Stimulated activated CD4-positive, alpha-beta T cell treated with anti-CD3 and anti-CD28 coated beads, Interleukin-1b, Interleukin-23, amount 100 ng/mL, for 24 hours (primary cell): ENCODE results near the gene NCBP2.
A peak's percentile ranks its signal among the peaks of the same experiment; 100 is the strongest.

Source experiments
- DNase-seq, 4 experiments: peaks; one replicate each; pipeline ENCODE4 v3.0.0-alpha.2; 2020; ENCODE audit warnings: low read depth in 4 of 4, low spot score in 1 of 4

Gene NCBP2

DNA sequence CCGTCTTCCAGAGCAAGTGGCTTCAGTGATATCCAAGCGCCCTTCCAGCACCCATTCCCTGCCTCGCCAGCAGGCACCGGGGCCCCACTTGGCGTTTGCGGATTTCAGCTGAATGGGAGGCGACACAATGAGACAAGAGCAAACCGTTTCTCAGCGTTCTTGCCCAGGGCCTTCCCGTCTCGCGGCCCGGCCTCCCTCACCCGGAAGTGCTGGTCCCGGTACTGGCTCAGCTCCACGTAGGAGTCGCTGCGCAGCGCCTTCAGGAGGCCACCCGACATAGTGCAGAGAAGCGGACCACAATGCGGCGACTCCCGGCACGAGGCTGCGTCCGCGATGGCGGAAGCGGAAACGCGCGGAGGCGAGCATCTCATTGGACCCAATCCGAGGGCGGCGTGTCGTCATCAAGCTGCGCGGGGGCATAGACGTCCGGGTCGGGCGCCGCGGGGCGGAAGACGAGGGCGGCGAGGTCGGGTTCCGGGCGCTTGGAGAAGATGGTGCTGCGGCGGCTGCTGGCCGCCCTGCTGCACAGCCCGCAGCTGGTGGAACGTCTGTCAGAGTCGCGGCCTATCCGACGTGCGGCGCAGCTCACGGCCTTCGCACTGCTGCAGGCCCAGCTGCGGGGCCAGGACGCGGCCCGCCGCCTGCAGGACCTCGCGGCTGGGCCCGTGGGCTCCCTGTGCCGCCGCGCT lies at the start of gene NCBP2:
Gene NCBP2, minus strand, starts transcription at position 303 of the 689 bp plus-strand sequence. Its CDS starts 25 bp downstream, at position 278.
- DNase-seq = peak; percentile 100

DNA sequence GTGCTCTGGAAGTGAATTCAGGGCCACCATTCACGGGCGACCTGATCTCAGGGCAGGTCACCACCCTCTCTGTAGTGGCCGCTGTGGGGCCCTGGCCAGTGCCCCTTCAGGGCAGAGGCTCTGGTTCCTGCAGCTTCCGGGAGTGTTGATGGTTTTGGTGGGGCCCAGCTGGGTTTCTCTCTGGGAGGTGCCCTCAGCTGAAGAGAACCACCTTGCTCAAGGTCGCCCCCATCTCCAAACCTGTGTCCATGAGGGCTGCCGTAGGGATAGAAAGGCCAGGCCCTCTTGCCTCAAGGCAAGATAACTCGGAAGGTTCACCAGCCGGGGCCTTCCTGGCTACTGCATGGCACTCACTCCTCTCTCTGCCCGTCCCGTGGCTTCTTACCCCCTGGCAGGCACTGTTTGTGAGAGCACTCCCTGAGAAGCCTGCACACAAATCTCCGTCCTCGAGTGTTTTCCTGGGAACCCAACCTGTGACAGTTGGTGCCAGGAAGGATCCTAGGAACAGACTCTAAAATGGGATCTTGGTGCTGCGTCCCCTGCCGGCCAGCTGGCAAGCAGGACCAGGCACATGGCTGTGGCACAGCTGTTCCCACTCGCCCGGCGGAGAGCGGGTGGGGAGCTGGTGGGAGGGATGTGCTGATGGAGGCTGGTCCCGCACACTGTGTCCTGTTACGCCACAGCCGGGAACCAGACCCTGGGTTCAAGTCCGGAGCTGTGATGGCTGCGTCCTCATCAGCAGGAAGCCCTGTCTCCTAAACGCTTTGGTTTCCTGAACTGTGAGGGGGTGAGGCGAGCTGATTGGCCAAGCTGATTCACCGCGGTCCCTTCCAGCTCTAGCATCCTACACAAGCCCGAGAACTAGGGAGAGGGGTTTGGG lies 49.5 kb upstream of the NCBP2 start:
- no peak for DNase-seq

DNA sequence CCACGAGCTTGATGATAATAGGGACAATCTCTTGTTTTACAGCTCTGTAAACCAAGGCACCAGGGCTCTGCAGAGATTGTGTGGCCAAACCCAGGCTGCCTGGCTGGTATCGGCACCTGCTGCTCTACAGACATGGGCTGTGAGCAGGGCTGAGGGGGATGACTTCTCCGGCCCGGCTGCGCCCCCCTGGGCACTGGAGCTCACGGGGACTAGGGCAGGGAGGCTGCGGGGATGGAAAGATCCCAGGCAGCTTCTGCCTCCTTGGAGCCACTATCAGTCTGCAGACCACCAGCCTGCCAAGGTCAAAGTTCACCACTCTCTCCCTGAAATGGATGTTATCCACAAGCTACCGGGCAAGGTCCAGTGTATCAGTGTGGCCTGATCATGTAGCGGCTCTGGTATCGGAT lies 48.3 kb upstream of the NCBP2 start:
- no peak for DNase-seq

DNA sequence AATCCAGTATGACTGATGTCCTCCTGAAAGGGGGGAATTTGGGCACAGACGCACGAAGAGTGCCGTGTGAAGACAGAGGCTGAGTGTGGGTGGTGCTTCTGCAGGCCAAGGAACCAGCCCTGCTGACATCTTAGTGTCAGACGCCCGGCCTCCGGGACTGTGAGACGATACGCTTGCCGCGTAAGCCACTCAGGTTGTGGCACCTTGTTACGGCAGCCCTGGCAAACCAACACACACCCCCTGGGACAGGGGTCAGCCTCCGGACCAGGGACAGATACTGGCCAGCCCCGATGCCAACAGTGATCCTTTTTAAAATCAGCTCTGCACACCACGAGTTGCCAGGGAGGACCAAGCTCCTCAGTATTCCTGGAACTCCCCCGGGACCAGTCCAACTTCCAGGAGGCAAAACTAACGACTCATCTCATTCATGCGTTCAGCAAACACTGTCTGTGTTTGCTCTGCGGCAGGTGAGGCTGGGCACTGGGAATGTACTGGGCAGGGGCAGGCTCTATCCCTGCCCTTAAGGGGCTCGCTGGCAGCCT lies 47.5 kb upstream of the NCBP2 start:
- no peak for DNase-seq

DNA sequence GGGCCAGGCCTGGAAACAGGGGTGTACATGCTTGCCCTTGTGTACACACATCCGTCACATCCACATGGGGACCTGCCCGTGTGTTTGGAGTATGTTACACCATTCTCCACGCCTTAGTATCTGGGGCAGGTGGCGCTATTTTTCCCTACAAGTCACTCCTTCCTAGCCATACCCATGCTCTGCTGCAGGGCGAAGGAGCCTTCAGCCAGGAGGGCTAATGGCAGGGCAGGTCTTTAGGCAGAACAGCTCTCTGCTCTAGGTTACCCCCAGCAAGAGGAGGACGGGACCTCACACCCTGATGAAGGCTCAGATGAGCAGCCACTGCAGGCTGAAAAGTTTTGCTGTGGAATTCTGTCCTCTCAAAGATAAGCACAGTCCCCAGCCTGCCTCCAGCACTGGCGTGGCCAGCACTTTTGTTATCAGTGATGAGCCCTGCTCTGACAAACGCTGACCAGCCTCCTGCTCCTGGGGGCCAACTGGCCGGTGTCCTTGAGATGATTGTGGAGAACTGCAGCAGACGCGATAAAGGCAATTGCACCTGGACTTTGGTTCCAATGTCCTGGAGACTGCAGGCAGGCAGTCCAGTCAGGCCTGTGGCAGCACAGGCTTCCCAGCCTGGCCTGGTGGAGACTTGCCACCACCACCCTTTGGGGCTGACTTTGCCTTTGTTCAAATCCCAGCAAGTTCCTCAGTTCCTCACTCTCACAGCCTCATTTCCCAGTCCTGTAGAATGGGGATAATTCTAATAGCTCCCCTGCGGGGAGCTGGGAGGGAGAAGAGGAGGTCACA lies 46.1 kb upstream of the NCBP2 start:
- no peak for DNase-seq

DNA sequence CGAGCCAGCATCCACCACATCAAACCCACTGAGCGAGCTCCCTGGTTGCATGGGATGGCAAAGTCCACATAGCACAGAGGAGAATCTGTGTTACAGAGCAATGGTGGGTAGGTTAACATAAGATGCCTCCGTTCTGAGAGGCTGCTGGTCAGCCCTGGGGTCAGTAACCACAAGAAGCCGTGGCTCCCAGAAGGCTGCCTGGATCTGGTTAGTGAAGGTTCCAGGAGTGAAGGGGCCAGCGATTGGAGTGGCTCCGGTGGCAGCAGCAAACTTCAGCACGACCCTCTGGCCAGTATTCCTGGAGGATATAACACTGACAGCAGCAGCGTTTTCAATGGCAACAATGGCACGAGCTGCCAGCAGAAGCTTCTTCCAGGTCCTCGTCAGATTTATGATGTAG lies 44.7 kb upstream of the NCBP2 start:
- no peak for DNase-seq

DNA sequence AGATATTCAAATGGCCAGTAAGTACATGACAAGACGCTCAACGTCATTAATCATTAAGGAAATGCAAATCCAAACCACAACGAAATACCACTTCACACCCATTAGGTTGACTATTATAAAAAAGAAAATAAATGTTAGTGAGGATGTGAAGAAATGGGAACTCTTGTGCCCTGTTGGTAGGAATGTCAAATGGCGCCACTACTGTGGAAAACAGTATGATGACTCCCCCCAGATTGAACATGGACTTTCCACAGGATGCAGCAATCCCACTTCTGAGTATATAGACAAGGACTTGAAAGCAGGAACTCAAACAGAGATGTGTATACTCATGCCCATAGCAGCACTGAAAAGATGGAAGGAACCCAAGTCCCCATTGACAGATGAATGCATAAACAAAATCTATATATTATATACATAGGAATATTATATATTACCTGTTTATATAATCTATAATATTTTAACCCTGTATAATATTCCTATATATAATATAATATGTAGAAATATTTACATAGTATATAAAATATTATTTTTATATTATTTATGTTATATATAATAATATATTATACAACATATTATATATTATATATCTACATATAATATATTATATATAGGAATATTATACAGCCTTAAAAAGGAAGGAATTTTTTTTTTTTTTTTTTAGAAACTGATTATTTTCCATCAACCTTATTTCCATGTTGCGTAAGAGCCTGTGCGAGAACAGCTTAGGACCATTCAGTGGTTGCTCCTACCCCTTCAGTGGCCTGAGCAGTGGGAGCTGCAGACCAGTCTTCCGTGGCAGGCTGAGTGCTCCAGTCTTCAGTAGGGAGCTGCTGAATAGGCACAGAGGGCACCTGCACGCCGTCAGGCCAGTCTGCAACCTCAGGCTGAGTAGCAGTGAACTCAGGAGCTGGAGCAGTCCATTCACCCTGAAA lies 43.9 kb upstream of the NCBP2 start:
- DNase-seq = no peak

DNA sequence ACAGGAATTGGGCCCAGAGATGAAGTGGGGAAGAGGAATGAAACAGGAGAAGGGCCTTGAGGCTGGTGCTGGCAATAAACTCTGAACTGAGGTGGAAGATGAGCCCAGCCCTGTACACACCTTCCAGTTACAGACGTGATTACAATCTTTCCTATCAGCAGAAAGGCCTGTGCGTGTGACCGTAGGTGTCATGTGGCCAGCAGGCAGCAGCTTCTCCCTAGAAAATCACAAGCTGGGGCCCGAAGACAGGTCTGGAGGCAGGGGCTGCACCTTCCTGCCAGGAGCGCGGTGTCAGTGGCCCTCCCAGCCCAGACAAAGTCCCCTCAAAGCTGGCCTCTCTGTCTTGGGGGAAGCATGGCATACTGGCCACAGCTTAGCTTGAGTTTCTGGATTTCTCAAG lies 43.0 kb upstream of the NCBP2 start:
- DNase-seq = no peak

DNA sequence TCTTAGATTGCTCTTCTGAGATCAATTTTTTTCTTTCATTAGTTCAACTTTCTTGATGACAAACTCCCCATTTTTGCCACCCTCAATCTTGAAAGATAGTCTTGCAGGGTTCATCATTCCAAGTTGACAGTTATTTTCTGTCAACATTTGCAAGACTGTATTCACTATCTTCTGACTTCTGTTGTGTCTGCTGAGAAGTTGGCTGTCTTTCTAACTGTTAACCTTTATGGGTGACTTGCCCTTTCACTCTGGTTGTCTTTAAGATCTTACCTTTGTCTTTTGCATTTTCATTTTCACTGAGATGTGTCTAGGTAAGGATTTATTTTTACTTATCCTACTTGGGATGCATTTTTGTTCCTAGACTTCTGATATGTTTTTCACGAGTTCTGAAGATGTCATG lies 40.9 kb upstream of the NCBP2 start:
- DNase-seq = no peak

DNA sequence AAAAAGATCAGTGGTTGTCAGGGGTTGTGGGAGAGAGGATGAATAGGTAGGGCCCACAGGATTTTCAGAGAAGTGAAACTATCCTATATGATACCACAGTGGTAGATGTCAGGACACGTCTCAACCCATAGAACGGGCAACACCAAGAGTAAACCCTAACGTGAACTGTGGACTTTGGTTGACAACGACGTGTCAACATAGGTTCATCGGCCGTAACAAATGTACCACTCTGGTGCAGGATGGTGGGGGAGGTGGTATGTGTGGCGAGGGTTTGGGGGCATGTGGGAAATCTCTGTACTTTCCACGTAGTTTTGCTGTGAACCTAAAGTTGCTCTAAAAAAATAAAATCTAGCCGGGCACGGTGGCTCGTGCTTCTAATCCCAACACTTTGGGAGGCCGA lies 39.3 kb upstream of the NCBP2 start:
- DNase-seq = no peak

DNA sequence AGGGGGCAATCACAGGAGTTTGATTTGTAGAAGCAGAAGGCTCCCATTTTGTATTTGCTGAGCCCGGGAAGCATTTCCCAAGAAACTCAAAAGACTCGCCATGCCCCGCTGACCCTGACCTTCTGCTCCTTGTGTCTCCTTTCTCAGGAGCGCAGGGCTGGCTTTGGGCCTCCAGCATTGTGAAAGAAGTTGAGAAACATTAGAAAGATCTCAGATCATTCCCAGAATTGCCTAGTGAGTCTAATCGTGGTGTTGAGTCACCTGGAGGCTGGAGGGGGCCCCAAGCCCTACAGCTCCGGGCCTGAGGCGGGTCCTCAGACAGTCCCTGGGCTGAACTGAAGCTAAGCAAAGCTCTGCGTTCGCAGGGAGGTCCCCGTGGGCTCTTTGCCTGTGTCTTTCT lies 37.2 kb upstream of the NCBP2 start:
- no peak for DNase-seq

DNA sequence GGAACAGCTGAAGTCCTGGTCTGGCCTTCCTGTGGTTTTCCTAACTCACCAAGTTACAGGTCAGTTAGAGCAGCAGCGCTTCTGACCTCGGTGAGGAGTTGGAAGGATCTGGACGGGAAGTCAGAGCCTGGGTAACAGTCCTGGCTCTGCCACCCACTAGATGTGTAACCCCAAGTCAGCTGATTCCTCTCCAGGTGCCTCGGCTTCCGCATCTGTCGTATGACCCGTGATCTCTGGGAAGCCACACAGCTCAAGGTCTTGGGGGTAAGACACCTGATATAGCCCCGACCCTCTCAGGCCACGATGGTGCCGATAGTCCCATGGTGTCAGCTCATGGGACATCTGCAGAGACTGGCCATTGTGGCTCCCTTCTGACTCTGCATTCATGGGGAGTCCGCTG lies 34.6 kb upstream of the NCBP2 start:
- DNase-seq = no peak

DNA sequence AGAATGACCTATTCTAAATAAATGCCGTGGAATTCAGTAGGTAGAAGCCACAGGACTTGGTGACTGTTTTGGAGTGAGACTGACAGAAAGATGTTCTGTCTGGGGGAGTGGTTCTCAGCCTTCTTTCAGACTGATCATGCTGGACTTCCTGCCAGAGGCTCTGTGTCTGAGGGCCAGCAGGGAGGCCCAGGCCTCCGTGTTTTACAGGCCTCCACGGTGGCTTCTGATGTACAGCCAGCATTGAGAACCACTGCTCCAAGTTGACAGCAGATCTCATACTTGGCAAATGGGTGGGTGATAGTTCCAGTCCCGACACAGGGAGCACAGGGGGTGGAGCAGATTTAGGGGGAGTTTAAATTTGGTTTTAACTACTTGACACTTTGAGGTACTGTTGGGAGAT lies 33.0 kb upstream of the NCBP2 start:
- no peak for DNase-seq

DNA sequence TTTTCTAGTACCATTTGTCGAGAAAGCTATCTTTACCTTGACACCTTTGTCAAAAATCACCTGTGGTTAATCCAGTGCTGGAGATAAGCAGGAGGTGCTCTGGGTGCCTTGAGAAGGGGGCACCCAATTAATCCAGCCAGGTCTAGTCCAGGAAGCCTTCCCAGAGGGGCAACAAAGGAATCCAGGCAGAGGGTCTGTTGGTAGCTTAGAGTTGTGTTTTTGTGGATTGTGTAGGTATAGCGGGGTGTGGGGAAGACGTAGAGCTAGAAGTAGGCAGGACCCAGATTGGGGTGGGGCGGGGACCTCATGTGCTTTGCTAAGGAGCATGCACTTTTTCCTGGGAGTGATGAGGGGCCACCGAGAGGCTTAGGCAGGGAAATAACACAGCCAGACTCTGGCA lies 32.3 kb upstream of the NCBP2 start:
- no peak for DNase-seq

DNA sequence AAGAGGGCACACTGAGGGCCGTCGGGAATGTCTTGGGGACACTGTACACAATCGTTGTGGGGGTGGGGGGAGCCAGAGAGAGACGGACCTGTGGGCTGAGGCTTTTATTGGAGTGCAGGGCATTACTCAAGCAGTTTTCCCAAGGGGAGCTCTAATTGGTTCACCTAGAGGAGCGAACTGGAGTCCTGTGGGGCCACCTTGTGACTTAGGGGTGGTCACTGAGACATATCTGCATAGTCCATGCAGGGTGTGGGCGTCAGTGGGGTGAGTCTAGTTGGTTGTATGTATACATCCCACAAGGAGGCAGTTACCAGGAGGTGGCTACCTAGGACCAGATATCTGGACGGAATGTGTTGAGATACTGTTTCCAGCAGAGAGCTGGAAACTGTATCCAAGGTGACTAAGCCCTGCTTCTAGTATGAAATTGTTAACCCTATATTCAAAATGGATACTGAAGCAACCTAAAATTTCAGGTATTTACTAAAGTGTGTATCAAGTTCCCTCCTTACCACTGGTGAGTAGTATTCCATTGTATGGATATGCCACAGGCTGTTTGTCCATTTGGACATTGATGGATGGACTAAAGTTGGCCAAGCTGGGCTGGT lies 28.9 kb upstream of the NCBP2 start:
- DNase-seq = no peak

DNA sequence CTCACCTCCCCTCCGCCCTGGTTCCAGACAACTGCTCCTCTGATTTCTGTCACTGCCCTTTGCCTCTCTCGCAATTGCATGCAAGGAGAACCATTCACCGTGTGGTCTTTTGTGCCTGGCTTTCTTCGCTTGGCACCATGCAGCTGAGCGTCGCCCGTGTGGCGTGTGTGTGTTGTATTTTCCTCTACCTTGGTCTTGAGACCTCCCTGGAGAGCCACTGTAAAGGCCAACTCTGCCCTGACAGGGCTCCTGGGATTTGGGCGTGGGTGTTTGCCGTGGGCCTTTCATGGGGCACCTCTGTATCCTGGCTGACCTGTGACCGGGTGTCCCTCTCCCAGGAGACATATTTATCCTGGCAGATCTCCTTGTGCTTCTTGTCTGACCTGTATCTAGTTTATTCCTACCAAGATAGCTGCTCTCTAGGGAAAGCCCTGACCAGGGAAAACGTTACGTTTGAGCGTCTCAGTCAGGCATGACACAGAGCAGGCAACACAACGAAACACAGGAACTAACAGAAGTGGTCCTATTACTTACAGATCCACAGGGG lies 28.3 kb upstream of the NCBP2 start:
- no peak for DNase-seq

DNA sequence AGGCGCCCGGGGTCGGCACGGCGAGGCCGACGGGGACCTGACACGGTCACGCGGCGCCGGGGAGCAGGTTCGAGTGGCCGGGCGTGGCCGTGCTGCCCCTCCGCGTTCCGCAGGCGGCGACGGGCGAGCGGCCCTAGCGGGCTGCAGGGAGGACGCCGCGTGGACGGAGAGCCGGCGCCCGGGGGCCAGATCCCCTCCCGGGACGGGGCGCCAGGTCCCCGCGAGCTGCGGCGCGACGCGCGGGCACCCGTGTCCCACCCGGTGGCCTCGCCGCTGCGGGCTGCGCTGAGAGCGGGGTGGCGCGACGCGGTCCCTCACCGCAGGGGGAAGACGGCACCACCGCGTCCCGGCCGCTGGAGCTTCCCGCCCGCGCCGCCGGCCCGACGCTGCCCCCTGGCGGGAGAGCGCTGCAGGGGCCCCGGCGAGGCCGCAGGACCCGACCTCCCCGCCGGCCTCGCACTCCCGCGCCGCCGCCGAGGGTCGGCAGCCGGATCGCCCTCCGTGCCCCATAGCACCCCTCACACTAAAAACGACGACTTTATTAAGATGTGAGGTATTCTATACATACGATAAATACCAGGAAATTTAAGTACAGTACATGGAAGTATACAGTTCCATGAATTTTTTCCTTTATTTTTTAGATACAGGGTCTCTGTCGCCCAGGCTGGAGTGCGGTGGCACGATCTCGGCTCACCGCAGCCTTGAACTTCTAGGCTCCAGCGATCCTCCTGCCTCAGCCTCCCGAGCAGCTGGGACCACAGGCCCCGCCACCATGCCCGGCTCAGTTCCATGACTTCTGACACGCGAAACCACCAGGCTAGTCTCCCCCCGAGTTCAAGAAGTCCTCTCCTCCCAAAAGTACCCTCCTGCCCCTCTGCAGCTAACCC lies 27.6 kb upstream of the NCBP2 start:
- peak; percentile 44 to 57 (median 46) for DNase-seq

DNA sequence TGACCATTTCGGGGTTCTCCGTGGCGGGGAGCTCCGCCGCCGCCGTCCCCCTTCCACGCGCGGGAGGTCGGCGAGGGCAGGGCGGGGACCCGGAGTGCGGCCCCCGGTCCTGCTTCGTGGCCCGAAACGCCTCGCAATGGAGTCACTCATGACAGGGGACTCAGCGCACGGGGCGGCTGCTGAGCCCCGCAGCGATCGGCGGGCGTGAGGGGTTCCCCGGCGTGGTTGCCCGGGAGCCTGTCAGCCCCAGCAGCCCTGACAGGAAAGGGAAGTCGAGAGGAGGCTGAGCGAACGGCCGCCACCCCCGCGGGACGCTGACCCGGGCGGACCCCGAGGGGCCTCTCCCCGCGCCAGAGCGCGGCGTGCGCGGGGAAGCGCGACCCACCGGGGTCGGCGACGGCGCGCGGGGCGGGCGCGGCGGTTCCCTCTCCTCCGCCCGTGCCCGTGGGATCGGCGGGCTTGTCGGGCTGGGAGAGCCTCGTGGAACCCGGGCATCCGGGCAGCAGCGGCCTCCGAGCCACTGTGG lies 26.9 kb upstream of the NCBP2 start:
- peak in 2 of 4 experiments; percentile 14 to 43 for DNase-seq
